Measurements from ENCODE around the gene CASP7.
A peak's percentile ranks its signal among the peaks of the same experiment; 100 is the strongest.

The CASP7 gene

DNA sequence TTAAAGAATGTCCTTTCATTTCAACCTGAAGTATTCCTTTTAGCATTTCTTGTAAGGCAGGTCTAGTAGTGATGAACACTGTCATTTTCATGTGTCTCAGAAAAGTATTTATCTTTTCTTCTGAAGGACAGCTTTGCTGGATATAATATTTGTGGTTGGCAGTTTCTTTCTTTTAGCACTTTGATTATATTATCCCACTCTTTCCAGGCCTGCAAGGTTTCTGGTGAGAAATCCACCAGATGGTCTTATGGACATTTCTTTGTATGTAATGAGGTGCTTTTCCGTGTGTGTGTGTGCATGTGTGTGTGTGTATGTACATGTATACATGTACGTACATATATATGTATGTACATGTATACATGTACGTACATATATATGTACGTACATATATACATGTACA lies 7.3 kb downstream of the CASP7 start:
- CTCF ChIA-PET: interaction anchor here (1.3 to 1.4 kb wide), 2 partner anchors 16 to 428 kb away, joined by 3 to 4 read pairs; no protein-coding TSS in a partner anchor
- POLR2A ChIA-PET: no interaction called here
- H3K27ac ChIP-seq (ENCODE audit: insufficient read depth in 1 of 2, low read depth in 1 of 2, low read length in 2 of 2, poor library complexity in 1 of 2, severe bottlenecking in 2 of 2): no peak overlapping the region

DNA sequence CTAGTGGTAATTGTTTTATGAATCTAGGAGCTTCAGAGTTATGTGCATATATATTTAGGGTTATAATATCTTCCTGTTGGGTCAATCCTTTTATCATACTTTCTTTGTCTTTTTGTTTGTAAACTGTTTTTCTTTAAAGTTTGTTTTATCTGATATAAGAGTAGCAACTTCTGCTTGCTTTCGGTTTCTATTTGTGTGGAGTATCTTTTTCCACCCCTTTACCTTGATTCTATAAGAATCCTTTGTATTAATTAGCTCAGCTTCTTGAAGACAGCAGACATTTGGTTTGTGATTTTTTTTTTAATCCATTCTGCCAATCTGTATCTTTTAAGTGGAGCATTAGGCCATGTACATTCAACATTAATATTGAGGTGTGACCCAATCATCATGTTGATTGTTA lies 9.3 kb downstream of the CASP7 start:
- Histone ChIP-seq H3K9me3 (ENCODE audit: control extremely low read depth in 1 of 5, control insufficient read depth in 4 of 5, insufficient read depth in 2 of 5, low read depth in 1 of 5, low read length in 4 of 5) (peaks cover 6 to 88% (median 26%) of the 10 kb centered on the region in 5 experiments), H3K4me3 (ENCODE audit: control insufficient read depth in 1 of 7, extremely low read depth in 1 of 7, insufficient read depth in 4 of 7, low read depth in 2 of 7, low read length in 6 of 7) (no peak overlapping the region), H3K4me1 (ENCODE audit: control extremely low read depth in 1 of 4, control insufficient read depth in 4 of 4, insufficient read depth in 4 of 4, low read length in 3 of 4) (no peaks in the 10 kb centered on the region), H3K36me3 (ENCODE audit: control insufficient read depth in 4 of 4, insufficient read depth in 4 of 4, low read length in 3 of 4) (peaks cover 5 to 40% (median 20%) of the 10 kb centered on the region in 4 experiments), H3K27me3 (replicated peaks in 2 of 5; ENCODE audit: control insufficient read depth in 4 of 5, insufficient read depth in 5 of 5, low read length in 4 of 5) (no peaks in the 10 kb centered on the region), H3K27ac (ENCODE audit: insufficient read depth in 1 of 2, low read depth in 1 of 2, low read length in 2 of 2, poor library complexity in 1 of 2, severe bottlenecking in 2 of 2) (no peak overlapping the region)
- POLR2A ChIA-PET: no interaction called here
- no peak for DNase-seq
- CTCF ChIA-PET: no interaction called here
- whole genome bisulfite sequencing (ENCODE audit: insufficient coverage): no CpG with 5 or more reads among the region's 1 CpG

More for the DNA sequence above, 7.3 kb downstream of the CASP7 start:
- Histone ChIP-seq H3K27me3 (replicated peaks in 2 of 5; ENCODE audit: control insufficient read depth in 4 of 5, insufficient read depth in 5 of 5, low read length in 4 of 5) (no peaks in the 10 kb centered on the region), H3K36me3 (ENCODE audit: control insufficient read depth in 4 of 4, insufficient read depth in 4 of 4, low read length in 3 of 4) (peaks cover 0 to 23% (median 10%) of the 10 kb centered on the region in 4 experiments), H3K4me3 (ENCODE audit: control insufficient read depth in 1 of 7, extremely low read depth in 1 of 7, insufficient read depth in 4 of 7, low read depth in 2 of 7, low read length in 6 of 7) (no peak overlapping the region), H3K4me1 (ENCODE audit: control extremely low read depth in 1 of 4, control insufficient read depth in 4 of 4, insufficient read depth in 4 of 4, low read length in 3 of 4) (no peaks in the 10 kb centered on the region), H3K9me3 (ENCODE audit: control extremely low read depth in 1 of 5, control insufficient read depth in 4 of 5, insufficient read depth in 2 of 5, low read depth in 1 of 5, low read length in 4 of 5) (peaks cover 0 to 68% (median 8%) of the 10 kb centered on the region in 5 experiments)
- DNase-seq: peak in 2 of 3 donors; percentile 46 to 52
- no CpG with 5 or more reads among the region's 4 CpGs for WGBS (ENCODE audit: insufficient coverage)

DNA sequence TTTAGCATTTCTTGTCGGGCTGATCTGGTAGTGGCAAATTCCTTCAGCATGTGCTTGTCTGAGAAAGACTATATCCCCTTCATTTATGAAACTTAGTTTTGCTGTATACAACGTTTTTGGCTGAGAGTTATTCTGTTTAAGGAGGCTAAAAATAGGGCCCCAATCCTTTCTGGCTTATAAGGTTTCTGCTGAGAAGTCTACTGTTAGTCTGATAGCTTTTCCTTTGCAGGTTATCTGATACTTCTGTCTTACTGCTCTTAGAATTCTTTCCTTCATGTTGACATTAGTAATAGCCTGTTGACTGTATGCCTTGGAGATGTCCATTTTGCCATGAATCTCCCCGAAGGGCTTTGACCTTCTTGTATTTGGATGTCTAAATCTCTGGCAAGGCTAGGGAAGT lies 9.9 kb downstream of the CASP7 start:
- Histone ChIP-seq H3K27me3 (replicated peaks in 2 of 5; ENCODE audit: control insufficient read depth in 4 of 5, insufficient read depth in 5 of 5, low read length in 4 of 5) (no peaks in the 10 kb centered on the region), H3K9me3 (ENCODE audit: control extremely low read depth in 1 of 5, control insufficient read depth in 4 of 5, insufficient read depth in 2 of 5, low read depth in 1 of 5, low read length in 4 of 5) (peaks cover 6 to 88% (median 29%) of the 10 kb centered on the region in 5 experiments), H3K27ac (ENCODE audit: insufficient read depth in 1 of 2, low read depth in 1 of 2, low read length in 2 of 2, poor library complexity in 1 of 2, severe bottlenecking in 2 of 2) (no peak overlapping the region), H3K4me1 (ENCODE audit: control extremely low read depth in 1 of 4, control insufficient read depth in 4 of 4, insufficient read depth in 4 of 4, low read length in 3 of 4) (no peaks in the 10 kb centered on the region), H3K36me3 (ENCODE audit: control insufficient read depth in 4 of 4, insufficient read depth in 4 of 4, low read length in 3 of 4) (peaks cover 9 to 46% (median 22%) of the 10 kb centered on the region in 4 experiments), H3K4me3 (ENCODE audit: control insufficient read depth in 1 of 7, extremely low read depth in 1 of 7, insufficient read depth in 4 of 7, low read depth in 2 of 7, low read length in 6 of 7) (no peak overlapping the region)
- ChIA-PET CTCF (no interaction called here), POLR2A (no interaction called here)
- 100% methylated on average over 2 of the region's 3 CpGs for WGBS (ENCODE audit: insufficient coverage)
- DNase-seq: no peak

DNA sequence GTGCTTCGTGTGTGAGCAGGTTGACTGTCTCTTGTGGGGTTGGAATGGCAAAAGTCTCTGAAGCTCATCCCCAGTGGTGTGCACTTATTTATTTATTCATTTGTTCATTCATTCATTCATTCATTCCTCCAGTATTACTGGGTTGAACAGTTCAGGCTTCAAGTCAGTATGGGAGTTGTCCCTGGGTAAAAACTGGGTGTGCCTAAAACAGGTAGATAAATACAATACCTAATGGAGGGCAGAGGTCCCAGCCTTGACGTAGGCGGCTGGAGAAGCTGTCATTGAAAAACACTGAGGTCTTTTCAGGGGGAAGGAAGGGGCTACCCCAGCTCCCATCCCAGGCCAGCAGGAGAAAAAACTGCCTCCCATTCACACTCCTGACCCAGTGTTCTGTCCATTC lies 11.0 kb downstream of the CASP7 start:
- H3K4me3 ChIP-seq (ENCODE audit: control insufficient read depth in 1 of 7, extremely low read depth in 1 of 7, insufficient read depth in 4 of 7, low read depth in 2 of 7, low read length in 6 of 7): no peak overlapping the region
- no CpG with 5 or more reads among the region's 3 CpGs for WGBS (ENCODE audit: insufficient coverage)

DNA sequence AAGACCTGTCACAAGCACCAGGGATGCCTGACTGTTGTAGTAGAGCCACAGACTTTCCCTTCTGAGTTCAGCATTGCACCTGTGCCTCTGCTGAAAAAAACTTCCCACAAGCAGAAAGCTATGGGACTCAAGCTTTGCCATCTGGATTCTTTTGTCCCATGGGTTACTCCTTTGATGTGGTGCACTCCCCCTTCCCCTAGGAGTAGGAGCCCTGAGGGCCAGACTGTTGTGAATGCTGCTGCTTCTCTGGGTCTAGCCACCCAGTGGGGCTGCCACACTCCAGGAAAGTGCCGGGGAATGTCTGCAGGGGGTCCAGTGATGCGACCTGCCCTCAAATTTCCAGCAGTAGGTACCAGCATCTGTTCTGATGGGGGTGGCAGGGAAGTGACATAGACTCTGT lies 11.7 kb downstream of the CASP7 start:
- ChIA-PET CTCF (interaction anchor here (0.8 to 3.1 kb wide), 3 partner anchors 14 to 548 kb away, joined by 3 to 12 read pairs (median 3); partner anchors contain the start of gene VWA2), POLR2A (no interaction called here)
- Histone ChIP-seq H3K9me3 (ENCODE audit: control extremely low read depth in 1 of 5, control insufficient read depth in 4 of 5, insufficient read depth in 2 of 5, low read depth in 1 of 5, low read length in 4 of 5) (peaks cover 9 to 77% (median 34%) of the 10 kb centered on the region in 5 experiments), H3K27me3 (replicated peaks in 2 of 5; ENCODE audit: control insufficient read depth in 4 of 5, insufficient read depth in 5 of 5, low read length in 4 of 5) (no peaks in the 10 kb centered on the region), H3K36me3 (ENCODE audit: control insufficient read depth in 4 of 4, insufficient read depth in 4 of 4, low read length in 3 of 4) (peaks cover 10 to 44% (median 22%) of the 10 kb centered on the region in 4 experiments), H3K4me1 (ENCODE audit: control extremely low read depth in 1 of 4, control insufficient read depth in 4 of 4, insufficient read depth in 4 of 4, low read length in 3 of 4) (no peaks in the 10 kb centered on the region), H3K27ac (ENCODE audit: insufficient read depth in 1 of 2, low read depth in 1 of 2, low read length in 2 of 2, poor library complexity in 1 of 2, severe bottlenecking in 2 of 2) (no peak overlapping the region), H3K4me3 (ENCODE audit: control insufficient read depth in 1 of 7, extremely low read depth in 1 of 7, insufficient read depth in 4 of 7, low read depth in 2 of 7, low read length in 6 of 7) (no peak overlapping the region)
- DNase-seq: no peak
- WGBS (ENCODE audit: insufficient coverage): 100% methylated on average over 2 of the region's 2 CpGs

More for the DNA sequence above, 11.0 kb downstream of the CASP7 start:
- DNase-seq: no peak
- Histone ChIP-seq H3K27me3 (replicated peaks in 2 of 5; ENCODE audit: control insufficient read depth in 4 of 5, insufficient read depth in 5 of 5, low read length in 4 of 5) (no peaks in the 10 kb centered on the region), H3K9me3 (ENCODE audit: control extremely low read depth in 1 of 5, control insufficient read depth in 4 of 5, insufficient read depth in 2 of 5, low read depth in 1 of 5, low read length in 4 of 5) (peaks cover 9 to 83% (median 34%) of the 10 kb centered on the region in 5 experiments), H3K27ac (ENCODE audit: insufficient read depth in 1 of 2, low read depth in 1 of 2, low read length in 2 of 2, poor library complexity in 1 of 2, severe bottlenecking in 2 of 2) (no peak overlapping the region), H3K4me1 (ENCODE audit: control extremely low read depth in 1 of 4, control insufficient read depth in 4 of 4, insufficient read depth in 4 of 4, low read length in 3 of 4) (no peaks in the 10 kb centered on the region), H3K36me3 (ENCODE audit: control insufficient read depth in 4 of 4, insufficient read depth in 4 of 4, low read length in 3 of 4) (peaks cover 10 to 49% (median 22%) of the 10 kb centered on the region in 4 experiments)
- CTCF ChIA-PET: interaction anchor here (1.0 to 3.1 kb wide), 2 partner anchors 15 to 548 kb away, joined by 3 to 12 read pairs; partner anchors contain the start of gene VWA2
- POLR2A ChIA-PET: no interaction called here

DNA sequence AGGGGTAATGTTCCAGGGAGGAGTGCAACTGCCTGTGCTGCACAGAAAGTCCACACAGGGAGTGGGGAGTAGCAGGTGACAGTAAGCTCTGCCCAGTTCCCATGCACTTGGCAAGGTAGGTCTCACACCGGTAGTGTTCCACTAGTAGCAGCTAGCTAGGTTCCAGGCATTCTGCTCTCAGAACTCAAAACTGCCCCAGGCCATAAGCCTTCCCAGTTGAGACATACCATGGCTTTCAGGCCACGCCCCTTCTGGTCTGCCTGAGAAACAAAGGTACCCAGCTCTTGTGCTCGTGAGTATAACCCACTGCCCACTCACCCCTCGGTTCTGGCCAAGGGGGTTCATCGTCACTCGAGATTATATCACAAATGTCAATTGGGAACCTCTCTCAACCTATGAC lies 12.6 kb downstream of the CASP7 start:
- no peak overlapping the region for H3K27ac ChIP-seq (ENCODE audit: insufficient read depth in 1 of 2, low read depth in 1 of 2, low read length in 2 of 2, poor library complexity in 1 of 2, severe bottlenecking in 2 of 2)
- WGBS (ENCODE audit: insufficient coverage): 98% methylated on average over 6 of the region's 6 CpGs
- H3K27me3 ChIP-seq (replicated peaks in 2 of 5; ENCODE audit: control insufficient read depth in 4 of 5, insufficient read depth in 5 of 5, low read length in 4 of 5): no peaks in the 10 kb centered on the region
- peaks cover 10 to 43% (median 24%) of the 10 kb centered on the region in 4 experiments for H3K36me3 ChIP-seq (ENCODE audit: control insufficient read depth in 4 of 4, insufficient read depth in 4 of 4, low read length in 3 of 4)
- no peak overlapping the region for H3K4me3 ChIP-seq (ENCODE audit: control insufficient read depth in 1 of 7, extremely low read depth in 1 of 7, insufficient read depth in 4 of 7, low read depth in 2 of 7, low read length in 6 of 7)
- no peak for DNase-seq
- ChIA-PET POLR2A (no interaction called here), CTCF (interaction anchor here (1.0 to 3.1 kb wide), 2 partner anchors 13 to 218 kb away, joined by 3 to 12 read pairs; no protein-coding TSS in a partner anchor)
- H3K4me1 ChIP-seq (ENCODE audit: control extremely low read depth in 1 of 4, control insufficient read depth in 4 of 4, insufficient read depth in 4 of 4, low read length in 3 of 4): no peaks in the 10 kb centered on the region
- peaks cover 9 to 68% (median 34%) of the 10 kb centered on the region in 5 experiments for H3K9me3 ChIP-seq (ENCODE audit: control extremely low read depth in 1 of 5, control insufficient read depth in 4 of 5, insufficient read depth in 2 of 5, low read depth in 1 of 5, low read length in 4 of 5)

DNA sequence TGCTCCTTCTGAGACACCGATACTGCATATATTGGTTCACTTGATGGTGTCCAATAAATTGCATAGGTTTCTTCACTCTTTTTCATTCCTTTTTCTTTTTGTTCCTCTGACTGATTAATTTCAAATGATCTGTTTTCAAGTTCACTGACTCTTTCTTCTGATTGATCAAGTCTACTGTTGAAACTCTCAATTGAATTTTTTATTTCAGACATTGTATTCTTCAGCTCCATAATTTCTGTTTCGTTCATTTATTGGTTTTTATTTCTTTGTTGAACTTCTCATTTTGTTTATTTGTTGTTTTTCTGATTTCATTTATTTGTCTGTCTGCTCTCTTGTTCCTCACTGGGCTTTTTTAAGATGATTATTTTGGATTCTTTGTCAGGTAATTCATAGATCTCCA lies 13.6 kb downstream of the CASP7 start:
- ChIA-PET POLR2A (no interaction called here), CTCF (interaction anchor here (1.5 kb wide), 1 partner anchor 53 kb away, joined by 4 read pairs; no protein-coding TSS in a partner anchor)
- H3K27ac ChIP-seq (ENCODE audit: insufficient read depth in 1 of 2, low read depth in 1 of 2, low read length in 2 of 2, poor library complexity in 1 of 2, severe bottlenecking in 2 of 2): no peak overlapping the region
- peak in 1 of 3 donors; percentile 28 for DNase-seq
- peaks cover 9 to 61% (median 31%) of the 10 kb centered on the region in 5 experiments for H3K9me3 ChIP-seq (ENCODE audit: control extremely low read depth in 1 of 5, control insufficient read depth in 4 of 5, insufficient read depth in 2 of 5, low read depth in 1 of 5, low read length in 4 of 5)
- H3K4me1 ChIP-seq (ENCODE audit: control extremely low read depth in 1 of 4, control insufficient read depth in 4 of 4, insufficient read depth in 4 of 4, low read length in 3 of 4): no peaks in the 10 kb centered on the region
- no peak overlapping the region for H3K4me3 ChIP-seq (ENCODE audit: control insufficient read depth in 1 of 7, extremely low read depth in 1 of 7, insufficient read depth in 4 of 7, low read depth in 2 of 7, low read length in 6 of 7)
- 100% methylated on average over 1 of the region's 2 CpGs for WGBS (ENCODE audit: insufficient coverage)
- H3K36me3 ChIP-seq (ENCODE audit: control insufficient read depth in 4 of 4, insufficient read depth in 4 of 4, low read length in 3 of 4): peaks cover 12 to 53% (median 34%) of the 10 kb centered on the region in 4 experiments
- no peaks in the 10 kb centered on the region for H3K27me3 ChIP-seq (replicated peaks in 2 of 5; ENCODE audit: control insufficient read depth in 4 of 5, insufficient read depth in 5 of 5, low read length in 4 of 5)
